SHP77 treated with DMSO at 0.1 percent for 48 hours (cell line): ENCODE data around the gene CD99L2.
"Not testable (repeated sequence)": the region's sequence is repeated elsewhere in the genome, so short reads cannot be mapped to it uniquely, and the experiment has no call there.

ENCODE experiments used
- DNase-seq: peaks from one replicate; lab custom pipeline; 2025; lab: John Stamatoyannopoulos, UW

The CD99L2 gene

GRCh38 chrX:150854856-150855255 is 43.6 kb downstream of the CD99L2 start:
- DNase-seq, result peak; percentile 54

- DNase-seq, result no peak
These were observed 48.3 kb downstream of the CD99L2 start for GRCh38 chrX:150849996-150850720.

GRCh38 chrX:150849486-150849885 is 49.0 kb downstream of the CD99L2 start:
- peak; percentile 3 for DNase-seq

GRCh38 chrX:150848914-150849365 is 49.5 kb downstream of the CD99L2 start:
- peak; percentile 93 for DNase-seq

GRCh38 chrX:150847088-150847487 is 51.4 kb downstream of the CD99L2 start:
- DNase-seq, result no peak

- DNase-seq, result no peak
These were observed 52.3 kb downstream of the CD99L2 start for GRCh38 chrX:150846130-150846529.

GRCh38 chrX:150845091-150845490 is 53.4 kb downstream of the CD99L2 start:
- DNase-seq, result no peak

- no peak for DNase-seq
These were observed 54.5 kb downstream of the CD99L2 start for GRCh38 chrX:150844016-150844415.

- DNase-seq, result peak; percentile 38
These were observed 56.2 kb downstream of the CD99L2 start for GRCh38 chrX:150842198-150842685.

GRCh38 chrX:150841456-150842197 is 56.8 kb downstream of the CD99L2 start:
- DNase-seq, result no peak

- no peak for DNase-seq
These were observed 60.6 kb downstream of the CD99L2 start for GRCh38 chrX:150837845-150838244.

- no peak for DNase-seq
These were observed 63.8 kb downstream of the CD99L2 start for GRCh38 chrX:150834695-150835094.

GRCh38 chrX:150833454-150834056 is 64.9 kb downstream of the CD99L2 start:
- DNase-seq, result no peak

- DNase-seq, result no peak
These were observed 66.6 kb downstream of the CD99L2 start for GRCh38 chrX:150831863-150832262.

GRCh38 chrX:150828785-150829184 is 69.7 kb downstream of the CD99L2 start:
- no peak for DNase-seq

- DNase-seq, result not testable (repeated sequence)
These were observed 74.1 kb downstream of the CD99L2 start for GRCh38 chrX:150824352-150824751.

- not testable (repeated sequence) for DNase-seq
These were observed 74.6 kb downstream of the CD99L2 start for GRCh38 chrX:150823826-150824225.

GRCh38 chrX:150821971-150822370 is 76.5 kb downstream of the CD99L2 start:
- DNase-seq, result no peak

- DNase-seq, result no peak
These were observed 84.5 kb downstream of the CD99L2 start for GRCh38 chrX:150813922-150814321.

- DNase-seq, result no peak
These were observed 91.6 kb downstream of the CD99L2 start for GRCh38 chrX:150806827-150807226.

GRCh38 chrX:150805736-150806135 is 92.7 kb downstream of the CD99L2 start:
- no peak for DNase-seq

- DNase-seq, result no peak
These were observed 105.4 kb downstream of the CD99L2 start for GRCh38 chrX:150792949-150793527.
